Heart right ventricle (tissue), 16 donors: ENCODE results near the gene TXNDC17. TPM values are rescaled to one million over a fixed set of nuclear protein-coding genes. Genes with fewer than 3 reads are reported as not detected.
"Not testable (repeated sequence)": the region's sequence is repeated elsewhere in the genome, so short reads cannot be mapped to it uniquely, and the experiment has no call there.

ENCODE experiments used
- ATAC-seq, 8 donors: fragments of 200-7000 bp; cut with Tn5 transposase; one replicate each; pipeline ENCODE4 v1.9.1; 2020; ENCODE audit warnings: mild to moderate bottlenecking in 8 of 8, moderate library complexity in 8 of 8, moderate number of reproducible peaks in 1 of 8
- DNase-seq, 2 donors: peaks; one replicate each; pipeline ENCODE4 v3.0.0-alpha.2; 2020
- H3K27ac ChIP-seq, 10 donors: fragments of 200-600 bp; sonication (generic) in 2 of 10; one replicate each; pipeline versions ENCODE4 v1.5.0 to v1.8.0; 2020 to 2022; ENCODE audit warnings: mild to moderate bottlenecking in 3 of 10
- H3K27me3 ChIP-seq, 7 donors: fragments of 200-600 bp; one replicate each; pipeline ENCODE4 v1.8.0; 2021 to 2022; ENCODE audit warnings: mild to moderate bottlenecking in 2 of 7
- H3K36me3 ChIP-seq, 9 donors: fragments of 200-600 bp; sonication (generic) in 1 of 9; one replicate each; pipeline versions ENCODE4 v1.5.0 to v1.8.0; 2020 to 2022; ENCODE audit warnings: mild to moderate bottlenecking in 2 of 9
- H3K4me1 ChIP-seq, 9 donors: fragments of 200-600 bp; sonication (generic) in 1 of 9; one replicate each; pipeline versions ENCODE4 v1.5.0 to v1.8.0; 2020 to 2022; ENCODE audit warnings: mild to moderate bottlenecking in 4 of 9
- H3K4me3 ChIP-seq, 10 donors: fragments of 200-600 bp; sonication (generic) in 2 of 10; one replicate each; pipeline versions ENCODE4 v1.5.0 to v1.8.0; 2020 to 2022; ENCODE audit warnings: mild to moderate bottlenecking in 7 of 10, moderate library complexity in 2 of 10
- H3K9me3 ChIP-seq, 11 donors: fragments of 200-600 bp in 10 of 11; sonication (generic) in 2 of 11; one replicate each; pipeline versions ENCODE4 v1.5.0 to v1.8.0; 2013 to 2022; ENCODE audit warnings: mild to moderate bottlenecking in 2 of 11, control low read depth in 1 of 11, moderate library complexity in 1 of 11
- CTCF ChIP-seq, 9 donors: fragments of 200-600 bp; sonication (generic) in 2 of 9; IDR thresholded peaks; one replicate each; pipeline versions ENCODE4 v1.5.0 to v1.8.0; 2021 to 2022; ENCODE audit warnings: antibody characterized with exemption in 9 of 9, mild to moderate bottlenecking in 5 of 9, moderate library complexity in 1 of 9
- WGBS, 2 donors: extraction: QIAGEN DNeasy Blood & Tissue Kit; methylation state at CpG; one replicate each; pipeline ENCODE4 v1.1.7; 2013; ENCODE audit warnings: inconsistent platforms in 1 of 2; 5-methylcytosine and 5-hydroxymethylcytosine counted together
- intact Hi-C, 10 donors: fragments of 100-400 bp; cut with DNase I; formaldehyde crosslinking; loops; one replicate each; pipeline versions ENCODE4 v1.11.1 to v1.14.2; 2022
- polyA plus RNA-seq, 2 donors: library from polyadenylated mRNA; stranded (reverse); fragments of 200-250 nt; gene quantifications; one replicate each; pipeline ENCODE4 v1.2.3, GENCODE V29; 2013
- total RNA-seq, 10 donors: library from RNA; stranded (reverse); fragmentation: NEBNext Ultra II Directional in 3 of 10; extraction: Animal tissue kit (Norgen Biotek cat#: 25700) in 3 of 10; gene quantifications; one replicate each; pipeline versions ENCODE4 v1.2.1 to v1.2.4, GENCODE V29; 2021 to 2023
- donor health status: Arrhythmogenic right ventricular cardiomyopathy.
- donor health status: ischemic (EF 13 %, LVEDD 7.1; RV severe dilation, severe dysfunction).
- donor health status: healthy with polysubstance abuse.
- donor health status: DM: no; HTN: yes; CAD: no.
- donor health status: DM: no; HTN: no; CAD: no.
- donor health status: ischemic (EF 25% LVEDD 6.9; RV normal size, moderate dysfunction).
- donor health status: ischemic (EF 25% LVEDD 5.7; RV mildly dilated, moderate dysfunction).
- donor health status: healthy.
- donor health status: DM: yes; HTN: yes; CAD: no.
- donor health status: Ischemic cardiomyopathy.
- donor health status: ischemic (EF 35%, LVEDD 5.7; RV mildly dilated, moderate dysfunction).
- donor health status: nonischemic (EF 11% LVEDD 7.7; RV severe dilation, severe dysfunction).
- donor health status: DM: yes; HTN: yes; CAD: no.
- donor health status: PGD.
- donor health status: ischemic (EF 29% LVEDD 5.4; RV normal size, mild dysfunction).
- donor health status: nonischemic (EF 23%, LVEDD 6.1; RV moderate dilation, normal function).

TXNDC17 gene
- total and polyA plus RNA-seq, 12 donors: 33.3 to 172 (median 43.7) TPM

- WGBS, 2 donors: 67 to 73% methylated on average over 18 of the region's 18 CpGs
- TF ChIP-seq CTCF (IDR thresholded peaks at IDR 0.05): no peak
- intact Hi-C loops: no loop called here
- Histone ChIP-seq H3K9me3 (no peaks in the 10 kb centered on the region), H3K4me3 (peak overlapping the region in 1 of 10 donors; percentile 40), H3K36me3 (no peaks in the 10 kb centered on the region), H3K4me1 (peaks cover 0 to 32% (median 12%) of the 10 kb centered on the region in 9 donors), H3K27me3 (peaks cover 0 to 86% (median 54%) of the 10 kb centered on the region in 7 donors), H3K27ac (no peak overlapping the region)
- DNase-seq (no peak), ATAC-seq (no peak)
These were observed 16.9 kb downstream of the TXNDC17 start for GRCh38 chr17:6657633-6658287.

GRCh38 chr17:6658411-6658810, 17.6 kb downstream of the TXNDC17 start:
- H3K27me3 ChIP-seq: peaks cover 0 to 83% (median 59%) of the 10 kb centered on the region in 7 donors
- intact Hi-C loops, ATAC-seq, H3K27ac ChIP-seq, DNase-seq, H3K4me3 ChIP-seq, H3K36me3 ChIP-seq, H3K9me3 ChIP-seq: not testable (repeated sequence)
- 87 to 94% methylated on average over 2 to 5 of the region's 5 CpGs for WGBS, 2 donors
- H3K4me1 ChIP-seq: peaks cover 0 to 30% (median 12%) of the 10 kb centered on the region in 9 donors

- no peaks in the 10 kb centered on the region for H3K9me3 ChIP-seq
- no peaks in the 10 kb centered on the region for H3K36me3 ChIP-seq
- H3K27ac ChIP-seq: no peak overlapping the region
- peaks cover 0 to 22% (median 5%) of the 10 kb centered on the region in 9 donors for H3K4me1 ChIP-seq
- 54 to 69% methylated on average over 9 of the region's 9 CpGs for WGBS, 2 donors
- TF ChIP-seq CTCF (IDR thresholded peaks at IDR 0.05): no peak
- H3K27me3 ChIP-seq: peaks cover 0 to 66% (median 47%) of the 10 kb centered on the region in 7 donors
- ATAC-seq (peak in 1 of 8 donors; percentile 10), DNase-seq (no peak)
- intact Hi-C loops: loop anchor here (5.0 to 10.0 kb wide), 8 partner anchors 55 to 355 kb away; partner anchors contain the start of genes XAF1 (in 3 of the 10), RNASEK (in 1 of the 10) and TEKT1 (in 1 of the 10)
- no peak overlapping the region for H3K4me3 ChIP-seq
These were observed 19.2 kb downstream of the TXNDC17 start for GRCh38 chr17:6660101-6660500.

- H3K4me3 ChIP-seq: no peak overlapping the region
- DNase-seq: no peak
- intact Hi-C loops: loop anchor here (5.0 to 10.0 kb wide), 8 partner anchors 56 to 354 kb away; partner anchors contain the start of genes XAF1 (in 3 of the 10), RNASEK (in 1 of the 10) and TEKT1 (in 1 of the 10)
- TF ChIP-seq CTCF (IDR thresholded peaks at IDR 0.05): no peak
- 31 to 33% methylated on average over 11 of the region's 11 CpGs for WGBS, 2 donors
- no peak overlapping the region for H3K27ac ChIP-seq
- peaks cover 0 to 59% (median 41%) of the 10 kb centered on the region in 7 donors for H3K27me3 ChIP-seq
- H3K36me3 ChIP-seq: no peaks in the 10 kb centered on the region
- H3K9me3 ChIP-seq: no peaks in the 10 kb centered on the region
- H3K4me1 ChIP-seq: peaks cover 0 to 19% (median 0%) of the 10 kb centered on the region in 9 donors
- ATAC-seq: peak in 3 of 8 donors; percentile 38 to 59 (median 57)
These were observed 20.1 kb downstream of the TXNDC17 start for GRCh38 chr17:6660805-6661463.
